Thyroid gland (tissue), 4 donors: ENCODE measurements around the gene RIMKLB.

Source experiments
- POLR2A ChIP-seq, 2 donors: fragments of 450-650 bp; IDR thresholded peaks; one replicate each; pipeline ENCODE4 v1.6.1; 2017; ENCODE audit warnings: antibody characterized with exemption in 2 of 2, mild to moderate bottlenecking in 2 of 2, moderate library complexity in 1 of 2
- TF ChIP-seq, protein P1 (sequence below), 6 experiments: fragments of 200-600 bp in 3 of 6; fragments of 450-650 bp in 3 of 6; sonication (generic) in 3 of 6; IDR thresholded peaks; one replicate each; pipeline ENCODE4 v1.5.1; 2016 to 2019; ENCODE audit warnings: antibody characterized with exemption in 6 of 6, mild to moderate bottlenecking in 2 of 6, inconsistent platforms in 1 of 6, moderate library complexity in 1 of 6

DNA sequence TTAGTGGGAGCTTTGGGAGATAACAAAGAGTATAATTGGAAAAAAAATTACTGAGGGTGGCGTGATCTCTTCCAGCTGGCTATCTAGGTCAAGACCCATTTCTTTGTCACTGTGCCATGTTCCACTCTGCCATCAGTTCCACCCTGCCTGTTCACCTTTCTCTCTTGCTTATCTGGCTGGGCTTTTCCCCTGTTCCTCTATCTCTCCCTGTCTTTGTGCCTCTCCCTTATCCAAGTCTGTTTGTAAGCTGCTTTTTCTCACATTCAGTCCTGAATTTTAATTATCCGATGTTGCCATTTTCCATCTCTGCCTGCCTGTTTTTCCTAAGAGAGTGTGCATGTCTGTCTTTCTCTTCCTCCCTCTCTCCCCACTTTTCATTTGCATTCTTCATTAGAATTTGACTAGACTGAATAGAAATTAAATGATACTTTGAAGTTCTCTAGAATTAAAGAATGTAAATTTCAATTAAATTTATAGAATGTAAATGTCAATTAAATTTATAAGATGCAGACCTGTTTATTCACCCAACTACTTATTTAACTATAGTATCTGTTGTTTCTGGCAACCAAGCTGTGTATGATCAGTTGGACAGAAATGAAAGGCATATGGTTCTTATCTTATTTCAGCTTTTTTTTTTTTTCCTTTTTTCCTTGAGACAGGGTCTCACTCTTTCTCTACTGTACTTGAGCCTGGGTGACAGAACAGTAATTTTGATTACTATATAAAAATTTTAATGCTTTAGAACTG, 83.8 kb downstream of the RIMKLB start:
- TF ChIP-seq, protein P1, sequence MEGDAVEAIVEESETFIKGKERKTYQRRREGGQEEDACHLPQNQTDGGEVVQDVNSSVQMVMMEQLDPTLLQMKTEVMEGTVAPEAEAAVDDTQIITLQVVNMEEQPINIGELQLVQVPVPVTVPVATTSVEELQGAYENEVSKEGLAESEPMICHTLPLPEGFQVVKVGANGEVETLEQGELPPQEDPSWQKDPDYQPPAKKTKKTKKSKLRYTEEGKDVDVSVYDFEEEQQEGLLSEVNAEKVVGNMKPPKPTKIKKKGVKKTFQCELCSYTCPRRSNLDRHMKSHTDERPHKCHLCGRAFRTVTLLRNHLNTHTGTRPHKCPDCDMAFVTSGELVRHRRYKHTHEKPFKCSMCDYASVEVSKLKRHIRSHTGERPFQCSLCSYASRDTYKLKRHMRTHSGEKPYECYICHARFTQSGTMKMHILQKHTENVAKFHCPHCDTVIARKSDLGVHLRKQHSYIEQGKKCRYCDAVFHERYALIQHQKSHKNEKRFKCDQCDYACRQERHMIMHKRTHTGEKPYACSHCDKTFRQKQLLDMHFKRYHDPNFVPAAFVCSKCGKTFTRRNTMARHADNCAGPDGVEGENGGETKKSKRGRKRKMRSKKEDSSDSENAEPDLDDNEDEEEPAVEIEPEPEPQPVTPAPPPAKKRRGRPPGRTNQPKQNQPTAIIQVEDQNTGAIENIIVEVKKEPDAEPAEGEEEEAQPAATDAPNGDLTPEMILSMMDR (IDR thresholded peaks at IDR 0.05) = no peak
- TF ChIP-seq POLR2A (IDR thresholded peaks at IDR 0.05) = no peak
